Activated CD4-positive, alpha-beta T cell treated with anti-CD3 and anti-CD28 coated beads, Interleukin-2, amount 10 ng/mL, durations not matched to agents 7 days and 5 days (primary cell): ENCODE data around the gene SELENOS. TPM values are rescaled to one million over a fixed set of nuclear protein-coding genes. Genes with fewer than 3 reads are reported as not detected.

Source experiments
- CTCF ChIA-PET: fragments of 350-600 bp; sonication (Branson Sonifier 250); formaldehyde crosslinking; loops from one replicate; lab custom pipeline; 2021; ENCODE audit warnings: antibody characterized with exemption; lab: Charles Lee
- POLR2A ChIA-PET: fragments of 350-600 bp; sonication (Branson Sonifier 250); formaldehyde crosslinking; loops from one replicate; lab custom pipeline; 2021; ENCODE audit warnings: antibody characterized with exemption; lab: Charles Lee
- DNase-seq: peaks from one replicate; pipeline ENCODE4 v3.0.0-alpha.2; 2020
- H3K27ac Mint-ChIP-seq: one replicate; pipeline ENCODE4 v1.8.0; 2021; ENCODE audit warnings: mild to moderate bottlenecking, moderate library complexity, mixed read lengths
- H3K27me3 Mint-ChIP-seq: one replicate; pipeline ENCODE4 v1.8.0; 2021; ENCODE audit warnings: mixed read lengths
- H3K36me3 Mint-ChIP-seq: one replicate; pipeline ENCODE4 v1.8.0; 2021; ENCODE audit warnings: low read depth, mixed read lengths
- H3K4me1 Mint-ChIP-seq: one replicate; pipeline ENCODE4 v1.8.0; 2021; ENCODE audit warnings: mixed read lengths
- H3K4me3 Mint-ChIP-seq: one replicate; pipeline ENCODE4 v1.8.0; 2021; ENCODE audit warnings: mild to moderate bottlenecking, moderate library complexity, mixed read lengths
- H3K9me3 Mint-ChIP-seq: one replicate; pipeline ENCODE4 v1.8.0; 2021; ENCODE audit warnings: mixed read lengths
- total RNA-seq, 2 experiments: library from RNA; stranded (reverse); gene quantifications; one replicate each; pipeline ENCODE4 v1.2.3, GENCODE V29; 2021

The SELENOS gene
- total RNA-seq, 2 experiments from 2014 or later, result 29.1 to 29.7 TPM

DNA sequence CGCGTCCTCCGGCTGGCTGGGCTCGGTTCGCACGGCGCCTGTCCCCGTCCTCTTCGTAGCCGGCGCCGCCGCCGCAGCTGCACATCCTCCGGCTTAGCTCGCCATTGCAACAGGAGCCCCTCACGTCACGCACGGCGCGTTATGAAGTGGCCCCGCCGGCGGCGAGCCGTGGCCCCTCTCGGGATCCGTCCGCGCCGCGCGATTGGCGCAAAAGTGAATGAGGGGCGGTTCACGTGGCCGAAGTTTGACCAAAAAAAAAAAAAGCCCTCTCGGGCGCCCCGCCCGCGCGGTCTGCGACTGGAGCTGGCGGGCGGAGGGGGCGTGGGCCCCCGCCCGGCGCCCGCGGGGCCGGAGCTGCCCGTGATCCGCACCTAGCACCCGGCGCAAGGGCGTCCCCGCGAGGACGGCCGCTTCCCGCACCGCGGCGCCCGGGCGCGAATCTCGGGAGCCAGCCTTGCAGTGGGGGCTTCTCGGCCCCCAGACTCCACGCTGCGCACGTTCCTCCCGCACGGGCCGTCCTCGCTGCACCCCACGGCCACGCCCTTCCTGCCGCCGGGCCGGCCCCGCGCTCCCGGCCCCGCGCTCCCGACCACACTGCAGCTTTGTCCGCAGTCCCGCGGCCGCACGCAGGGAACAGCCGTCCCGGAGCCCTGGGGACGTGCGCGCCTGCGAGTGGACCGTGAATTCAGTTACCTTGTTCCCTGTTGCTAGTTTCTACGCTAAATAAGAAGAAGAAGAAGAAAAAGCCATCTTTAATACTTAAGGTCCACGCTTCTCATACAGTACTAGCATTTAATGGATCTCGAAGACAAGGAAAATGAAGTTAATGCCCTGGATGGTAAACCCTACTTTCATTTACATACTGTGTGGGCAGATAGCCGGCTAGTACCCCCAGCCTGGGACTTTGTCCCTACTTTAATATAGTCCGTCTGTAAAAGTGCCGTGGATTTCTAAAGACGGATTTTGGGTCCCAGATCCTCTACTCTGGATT lies 25.2 kb downstream of the SELENOS start, which contains the start of gene CHSY1:
CHSY1 (minus strand) TSS at position 219 of the 991 bp plus-strand sequence. CDS start 592 bp downstream, outside the sequence.
- POLR2A ChIA-PET, result interaction anchor here (1.0 kb wide), 1 partner anchor 140 kb away, joined by 3 read pairs; no protein-coding TSS in a partner anchor
- peaks cover 16% of the 10 kb centered on the region for H3K36me3 Mint-ChIP-seq
- DNase-seq, result peak; percentile 85
- peak within 1 kb of the TSS; percentile 97 for H3K27ac Mint-ChIP-seq
- CTCF ChIA-PET, result interaction anchor here (0.6 to 2.2 kb wide), 14 partner anchors 9 to 244 kb away, joined by 3 to 10 read pairs (median 4); no protein-coding TSS in a partner anchor
- no peaks in the 10 kb centered on the region for H3K9me3 Mint-ChIP-seq
- H3K4me1 Mint-ChIP-seq, result peaks cover 71% of the 10 kb centered on the region
- peak within 1 kb of the TSS; percentile 89 for H3K4me3 Mint-ChIP-seq
- no peaks in the 10 kb centered on the region for H3K27me3 Mint-ChIP-seq

GRCh38 chr15:101250873-101251829 lies 26.1 kb downstream of the SELENOS start:
- POLR2A ChIA-PET, result interaction anchor here (1.0 kb wide), 1 partner anchor 139 kb away, joined by 3 read pairs; no protein-coding TSS in a partner anchor
- peaks cover 22% of the 10 kb centered on the region for H3K36me3 Mint-ChIP-seq

GRCh38 chr15:101250341-101250831 lies 26.9 kb downstream of the SELENOS start:
- ChIA-PET POLR2A (no interaction called here), CTCF (interaction anchor here (0.5 to 2.2 kb wide), 8 partner anchors 7 to 242 kb away, joined by 3 to 6 read pairs (median 3); no protein-coding TSS in a partner anchor)
- Mint-ChIP-seq H3K27ac (peak overlapping the region; percentile 91), H3K9me3 (no peaks in the 10 kb centered on the region), H3K4me1 (peaks cover 78% of the 10 kb centered on the region), H3K36me3 (peaks cover 27% of the 10 kb centered on the region), H3K4me3 (peak overlapping the region; percentile 89), H3K27me3 (no peaks in the 10 kb centered on the region)
- DNase-seq, result no peak

More at GRCh38 chr15:101250873-101251829, 26.1 kb downstream of the SELENOS start:
- H3K27me3 Mint-ChIP-seq, result no peaks in the 10 kb centered on the region
- H3K9me3 Mint-ChIP-seq, result no peaks in the 10 kb centered on the region
- CTCF ChIA-PET, result interaction anchor here (0.5 to 2.2 kb wide), 13 partner anchors 8 to 243 kb away, joined by 3 to 10 read pairs (median 4); no protein-coding TSS in a partner anchor
- H3K4me3 Mint-ChIP-seq, result peak overlapping the region; percentile 89
- no peak for DNase-seq
- peaks cover 75% of the 10 kb centered on the region for H3K4me1 Mint-ChIP-seq
- H3K27ac Mint-ChIP-seq, result peak overlapping the region; percentile 91

- ChIA-PET POLR2A (interaction anchor here (0.7 kb wide), 2 partner anchors 10 to 48 kb away, joined by 5 read pairs; no protein-coding TSS in a partner anchor), CTCF (interaction anchor here (0.9 to 1.6 kb wide), 3 partner anchors 10 to 133 kb away, joined by 3 to 6 read pairs (median 3); no protein-coding TSS in a partner anchor)
- Mint-ChIP-seq H3K4me1 (peaks cover 80% of the 10 kb centered on the region), H3K36me3 (peaks cover 36% of the 10 kb centered on the region), H3K9me3 (no peaks in the 10 kb centered on the region), H3K27me3 (no peaks in the 10 kb centered on the region), H3K4me3 (no peak overlapping the region), H3K27ac (peak overlapping the region; percentile 33)
- no peak for DNase-seq
Measured at GRCh38 chr15:101248274-101248673, 29.0 kb downstream of the SELENOS start.

GRCh38 chr15:101246824-101247745 lies 30.2 kb downstream of the SELENOS start:
- peak overlapping the region; percentile 33 for H3K27ac Mint-ChIP-seq
- ChIA-PET POLR2A (no interaction called here), CTCF (interaction anchor here (0.8 to 1.6 kb wide), 4 partner anchors 11 to 73 kb away, joined by 3 to 6 read pairs (median 3); no protein-coding TSS in a partner anchor)
- no peak for DNase-seq
- no peaks in the 10 kb centered on the region for H3K9me3 Mint-ChIP-seq
- H3K4me3 Mint-ChIP-seq, result peak overlapping the region; percentile 6
- peaks cover 41% of the 10 kb centered on the region for H3K36me3 Mint-ChIP-seq
- no peaks in the 10 kb centered on the region for H3K27me3 Mint-ChIP-seq
- peaks cover 82% of the 10 kb centered on the region for H3K4me1 Mint-ChIP-seq

DNA sequence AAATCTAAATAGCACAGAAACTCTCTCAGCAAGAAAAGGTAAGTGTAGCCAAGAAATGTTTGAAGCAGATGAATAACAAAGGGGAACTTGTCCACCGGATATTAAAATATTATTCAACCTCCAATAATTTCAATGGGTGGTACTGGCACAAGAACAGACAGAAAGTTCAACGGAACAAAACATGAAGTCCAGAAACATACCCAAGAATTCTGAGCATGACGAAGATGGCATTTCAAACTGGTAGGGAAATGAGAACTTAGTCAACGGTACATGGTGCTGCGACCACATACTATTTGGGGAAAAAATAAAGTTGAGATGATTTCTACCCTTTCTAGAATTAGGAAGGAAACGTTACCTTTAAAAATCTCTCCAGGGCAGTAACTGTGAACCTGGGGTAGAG lies 30.9 kb downstream of the SELENOS start:
- ChIA-PET CTCF (interaction anchor here (0.8 to 1.1 kb wide), 2 partner anchors 40 to 74 kb away, joined by 3 read pairs; no protein-coding TSS in a partner anchor), POLR2A (no interaction called here)
- no peak for DNase-seq
- Mint-ChIP-seq H3K4me1 (peaks cover 89% of the 10 kb centered on the region), H3K27me3 (no peaks in the 10 kb centered on the region), H3K27ac (peak overlapping the region; percentile 9), H3K36me3 (peaks cover 44% of the 10 kb centered on the region), H3K9me3 (no peaks in the 10 kb centered on the region), H3K4me3 (peak overlapping the region; percentile 8)

- ChIA-PET CTCF (interaction anchor here (0.8 to 1.9 kb wide), 13 partner anchors 10 to 123 kb away, joined by 3 to 7 read pairs (median 4); no protein-coding TSS in a partner anchor), POLR2A (no interaction called here)
- Mint-ChIP-seq H3K27ac (peak overlapping the region; percentile 76), H3K27me3 (no peaks in the 10 kb centered on the region), H3K4me1 (peaks cover 94% of the 10 kb centered on the region), H3K36me3 (peaks cover 36% of the 10 kb centered on the region), H3K4me3 (peak overlapping the region; percentile 60), H3K9me3 (no peaks in the 10 kb centered on the region)
- DNase-seq, result no peak
Measured at GRCh38 chr15:101244889-101245668, 32.2 kb downstream of the SELENOS start.

- no peak for DNase-seq
- ChIA-PET CTCF (interaction anchor here (0.6 to 1.9 kb wide), 10 partner anchors 11 to 122 kb away, joined by 3 to 7 read pairs (median 4); no protein-coding TSS in a partner anchor), POLR2A (interaction anchor here (0.7 to 0.9 kb wide), 2 partner anchors 38 to 44 kb away, joined by 3 read pairs; no protein-coding TSS in a partner anchor)
- Mint-ChIP-seq H3K9me3 (no peaks in the 10 kb centered on the region), H3K36me3 (peaks cover 39% of the 10 kb centered on the region), H3K4me1 (peaks cover 94% of the 10 kb centered on the region), H3K27me3 (no peaks in the 10 kb centered on the region), H3K27ac (peak overlapping the region; percentile 76), H3K4me3 (peak overlapping the region; percentile 60)
Measured at GRCh38 chr15:101244036-101244781, 33.1 kb downstream of the SELENOS start.

GRCh38 chr15:101243420-101243819 lies 33.9 kb downstream of the SELENOS start:
- no peaks in the 10 kb centered on the region for H3K27me3 Mint-ChIP-seq
- DNase-seq, result no peak
- H3K4me1 Mint-ChIP-seq, result peaks cover 98% of the 10 kb centered on the region
- CTCF ChIA-PET, result interaction anchor here (0.7 to 1.9 kb wide), 10 partner anchors 8 to 228 kb away, joined by 3 to 7 read pairs (median 4); partner anchors contain the start of gene CHSY1
- no peaks in the 10 kb centered on the region for H3K9me3 Mint-ChIP-seq
- peak overlapping the region; percentile 84 for H3K27ac Mint-ChIP-seq
- H3K36me3 Mint-ChIP-seq, result peaks cover 40% of the 10 kb centered on the region
- POLR2A ChIA-PET, result interaction anchor here (0.9 kb wide), 1 partner anchor 37 kb away, joined by 3 read pairs; no protein-coding TSS in a partner anchor
- H3K4me3 Mint-ChIP-seq, result peak overlapping the region; percentile 60
